Bronchial epithelial cell (primary cell): ENCODE data around the gene PRCP. TPM values are rescaled to one million over a fixed set of nuclear protein-coding genes. Genes with fewer than 3 reads are reported as not detected.

ENCODE experiments used
- DNase-seq: peaks from one replicate; pipeline ENCODE4 v3.0.0-alpha.2; 2010; ENCODE audit warnings: low read depth
- FAIRE-seq: peaks from 2 replicates; lab custom pipeline; 2011; peaks lifted over from hg19 to GRCh38; lab: Jason Lieb, UNC
- H3K27me3 ChIP-seq: 2 replicates; pipeline ENCODE4 v1.5.1; 2011; ENCODE audit warnings: low read length; ENCODE audit not compliant: control insufficient read depth, insufficient read depth
- H3K36me3 ChIP-seq: 2 replicates; pipeline ENCODE4 v1.5.1; 2011; ENCODE audit warnings: low read length; ENCODE audit not compliant: control insufficient read depth, insufficient read depth
- H3K4me3 ChIP-seq: 2 replicates; pipeline ENCODE4 v1.5.1; 2011; ENCODE audit warnings: mild to moderate bottlenecking, low read depth, low read length, control low read depth
- CTCF ChIP-seq: IDR thresholded peaks from 2 replicates; pipeline ENCODE4 v1.5.1; 2011; ENCODE audit warnings: mild to moderate bottlenecking, moderate library complexity, low read length, control low read depth, inconsistent platforms; ENCODE audit not compliant: insufficient read depth, severe bottlenecking
- total RNA-seq: library from RNA; depleted of rRNA; stranded (reverse); fragments of >200 nt; gene quantifications from 2 replicates; pipeline ENCODE4 v1.2.1, GENCODE V29; 2014

The PRCP gene
- total RNA-seq, 1 donor from 2014 or later = 10.0 TPM

- DNase-seq (no peak), FAIRE-seq (no peak)
- H3K4me3 ChIP-seq = no peak overlapping the region
- no peak for TF ChIP-seq CTCF
- no peaks in the 10 kb centered on the region for H3K27me3 ChIP-seq
- no peaks in the 10 kb centered on the region for H3K36me3 ChIP-seq
These were observed 68.9 kb downstream of the PRCP start for GRCh38 chr11:82831364-82831763.

- no peaks in the 10 kb centered on the region for H3K36me3 ChIP-seq
- no peaks in the 10 kb centered on the region for H3K27me3 ChIP-seq
- DNase-seq = no peak
- no peak for TF ChIP-seq CTCF
- H3K4me3 ChIP-seq = no peak overlapping the region
- no peak for FAIRE-seq
These were observed 69.5 kb downstream of the PRCP start for GRCh38 chr11:82830746-82831145.

DNA sequence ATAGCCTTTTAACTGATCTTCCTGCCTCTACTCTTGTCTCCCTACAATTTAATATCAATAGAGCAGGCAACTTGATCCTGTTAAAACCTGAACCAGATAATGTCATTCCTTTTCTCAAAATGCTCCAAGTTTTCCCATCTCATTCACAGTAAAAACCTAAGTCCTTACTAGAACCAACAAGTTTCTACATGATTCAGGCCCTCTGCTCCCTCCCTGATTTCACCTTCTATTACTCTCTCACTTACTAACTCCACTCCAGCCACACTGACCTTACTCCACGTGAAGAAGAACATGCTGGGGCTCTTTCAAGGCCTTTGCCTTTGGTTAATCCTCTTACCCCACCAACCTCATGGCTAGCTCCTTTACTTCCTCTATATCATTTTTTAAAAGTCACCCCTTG is 71.1 kb downstream of the PRCP start:
- Histone ChIP-seq H3K36me3 (no peaks in the 10 kb centered on the region), H3K27me3 (no peaks in the 10 kb centered on the region), H3K4me3 (no peak overlapping the region)
- no peak for FAIRE-seq
- TF ChIP-seq CTCF = no peak
- DNase-seq = peak; percentile 71

- no peak for FAIRE-seq
- no peak overlapping the region for H3K4me3 ChIP-seq
- DNase-seq = no peak
These were observed 71.8 kb downstream of the PRCP start for GRCh38 chr11:82828472-82828871.

GRCh38 chr11:82826526-82826925 is 73.7 kb downstream of the PRCP start:
- H3K27me3 ChIP-seq = no peaks in the 10 kb centered on the region
- no peak for TF ChIP-seq CTCF
- FAIRE-seq = no peak
- no peak overlapping the region for H3K4me3 ChIP-seq
- no peak for DNase-seq
- no peaks in the 10 kb centered on the region for H3K36me3 ChIP-seq

More at GRCh38 chr11:82828472-82828871, 71.8 kb downstream of the PRCP start:
- no peaks in the 10 kb centered on the region for H3K27me3 ChIP-seq
- H3K36me3 ChIP-seq = no peaks in the 10 kb centered on the region
- TF ChIP-seq CTCF = no peak
